Gastroesophageal sphincter (tissue), 4 donors: ENCODE measurements around the gene TTC36. TPM values are rescaled to one million over a fixed set of nuclear protein-coding genes. Genes with fewer than 3 reads are reported as not detected.

ENCODE experiments used
- ATAC-seq: fragments of 150-250 bp; one replicate; pipeline ENCODE4 v1.9.1; 2016; ENCODE audit warnings: mild to moderate bottlenecking, moderate library complexity
- H3K27ac ChIP-seq, 4 donors: fragments of 200-600 bp; sonication (generic) in 3 of 4; 1 replicate in 3 of 4; 2 replicates in 1 of 4; pipeline ENCODE4 v1.5.1; 2016 to 2019
- H3K27me3 ChIP-seq: fragments of 200-600 bp; sonication (generic); one replicate; pipeline ENCODE4 v1.5.1; 2019
- H3K36me3 ChIP-seq, 2 donors: fragments of 200-600 bp; sonication (generic); one replicate each; pipeline ENCODE4 v1.5.1; 2019; ENCODE audit warnings: control low read depth in 1 of 2
- H3K4me1 ChIP-seq, 3 donors: fragments of 200-600 bp; sonication (generic); 1 replicate in 2 of 3; 2 replicates in 1 of 3; pipeline ENCODE4 v1.5.1; 2016 to 2019; ENCODE audit warnings: control low read depth in 2 of 3
- H3K4me3 ChIP-seq, 2 donors: fragments of 200-600 bp; sonication (generic); one replicate each; pipeline ENCODE4 v1.5.1; 2019; ENCODE audit warnings: mild to moderate bottlenecking in 1 of 2, moderate library complexity in 1 of 2
- H3K9me3 ChIP-seq, 3 donors: fragments of 200-600 bp; sonication (generic); one replicate each; pipeline ENCODE4 v1.5.1; 2017 to 2019; ENCODE audit warnings: control low read depth in 2 of 3
- CTCF ChIP-seq, 4 experiments: fragments of 200-600 bp in 2 of 4; fragments of 450-650 bp in 2 of 4; sonication (generic) in 1 of 4; IDR thresholded peaks; one replicate each; pipeline ENCODE4 v1.5.1; 2017 to 2019; ENCODE audit warnings: antibody characterized with exemption in 4 of 4, mild to moderate bottlenecking in 2 of 4, moderate library complexity in 2 of 4
- EP300 ChIP-seq: sonication (generic); formaldehyde crosslinking; IDR thresholded peaks from one replicate; pipeline ENCODE4 v1.6.1; 2017; ENCODE audit warnings: antibody characterized with exemption, mild to moderate bottlenecking
- POLR2A ChIP-seq, 2 donors: fragments of 450-650 bp; IDR thresholded peaks; one replicate each; pipeline ENCODE4 v1.6.1; 2017; ENCODE audit warnings: antibody characterized with exemption in 2 of 2, mild to moderate bottlenecking in 2 of 2, moderate library complexity in 1 of 2
- POLR2AphosphoS5 ChIP-seq: sonication (generic); formaldehyde crosslinking; IDR thresholded peaks from one replicate; pipeline ENCODE4 v1.6.1; 2017; ENCODE audit warnings: antibody characterized with exemption
- WGBS, 2 donors: methylation state at CpG; one replicate each; pipeline ENCODE4 v1.1.5; 2018; ENCODE audit warnings: low coverage in 1 of 2; 5-methylcytosine and 5-hydroxymethylcytosine counted together
- total RNA-seq, 4 donors: library from RNA; depleted of rRNA; stranded (reverse); fragments of >200 nt; gene quantifications; one replicate each; pipeline ENCODE4 v1.1.0, GENCODE V29; 2016

TTC36 gene
- total RNA-seq, 4 donors from 2014 or later, result 0.81 to 5.6 (median 3.3) TPM

DNA sequence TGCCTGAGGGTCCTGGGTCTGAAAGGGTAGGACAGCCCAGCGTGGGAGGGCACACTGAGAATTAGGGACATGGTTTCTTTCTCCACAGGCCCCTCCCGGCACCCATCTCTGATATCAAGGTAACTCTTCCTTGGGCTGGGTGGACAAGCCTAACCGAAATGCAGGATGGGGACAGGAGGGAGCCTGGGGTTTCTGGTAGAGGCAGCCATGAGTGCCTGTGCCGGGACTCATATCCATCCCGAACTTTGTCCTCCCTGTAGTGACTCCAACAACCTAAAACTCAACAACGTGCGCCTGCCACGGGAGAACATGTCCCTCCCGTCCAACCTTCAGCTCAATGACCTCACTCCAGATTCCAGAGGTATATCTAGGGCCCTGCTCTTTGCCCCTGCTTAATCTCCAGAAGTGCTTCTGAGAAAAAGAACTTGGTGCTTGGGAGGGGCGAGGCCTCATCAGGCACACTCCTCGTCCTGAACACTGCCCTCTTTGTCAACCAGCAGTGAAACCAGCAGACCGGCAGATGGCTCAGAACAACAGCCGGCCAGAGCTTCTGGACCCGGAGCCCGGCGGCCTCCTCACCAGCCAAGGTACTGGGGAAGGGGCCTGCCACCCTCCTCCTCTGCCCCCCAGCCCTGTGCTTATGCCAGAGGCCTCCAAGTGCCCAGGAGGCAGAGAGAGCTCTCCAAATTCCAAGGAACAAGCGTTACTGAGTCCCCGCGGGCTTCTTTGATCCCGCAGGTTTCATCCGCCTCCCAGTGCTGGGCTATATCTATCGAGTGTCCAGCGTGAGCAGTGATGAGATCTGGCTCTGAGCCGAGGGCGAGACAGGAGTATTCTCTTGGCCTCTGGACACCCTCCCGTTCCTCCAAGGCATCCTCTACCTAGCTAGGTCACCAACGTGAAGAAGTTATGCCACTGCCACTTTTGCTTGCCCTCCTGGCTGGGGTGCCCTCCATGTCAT lies 6.8 kb downstream of the TTC36 start:
- Histone ChIP-seq H3K4me1 (peaks cover 0 to 34% (median 12%) of the 10 kb centered on the region in 3 donors), H3K4me3 (no peak overlapping the region), H3K36me3 (peaks cover 0 to 31% of the 10 kb centered on the region in 2 donors), H3K27me3 (no peaks in the 10 kb centered on the region), H3K9me3 (no peaks in the 10 kb centered on the region), H3K27ac (peak overlapping the region in 2 of 4 donors; percentile 6 to 47)
- TF ChIP-seq EP300, result no peak
- WGBS, 2 donors, result 40 to 63% methylated on average over 1 to 24 of the region's 27 CpGs
- ATAC-seq, result no peak

DNA sequence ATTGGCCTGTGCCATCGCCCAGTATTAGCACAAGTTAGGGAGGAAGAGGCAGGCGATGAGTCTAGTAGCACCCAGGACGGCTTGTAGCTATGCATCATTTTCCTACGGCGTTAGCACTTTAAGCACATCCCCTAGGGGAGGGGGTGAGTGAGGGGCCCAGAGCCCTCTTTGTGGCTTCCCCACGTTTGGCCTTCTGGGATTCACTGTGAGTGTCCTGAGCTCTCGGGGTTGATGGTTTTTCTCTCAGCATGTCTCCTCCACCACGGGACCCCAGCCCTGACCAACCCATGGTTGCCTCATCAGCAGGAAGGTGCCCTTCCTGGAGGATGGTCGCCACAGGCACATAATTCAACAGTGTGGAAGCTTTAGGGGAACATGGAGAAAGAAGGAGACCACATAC lies 8.0 kb downstream of the TTC36 start:
- no peaks in the 10 kb centered on the region for H3K9me3 ChIP-seq
- WGBS, 2 donors, result 80 to 86% methylated on average over 1 to 2 of the region's 9 CpGs
- ATAC-seq, result no peak
- H3K27me3 ChIP-seq, result no peaks in the 10 kb centered on the region
- H3K36me3 ChIP-seq, result peaks cover 0 to 31% of the 10 kb centered on the region in 2 donors
- TF ChIP-seq POLR2AphosphoS5, result no peak
- no peak for TF ChIP-seq POLR2A (IDR thresholded peaks at IDR 0.05)
- TF ChIP-seq CTCF (IDR thresholded peaks at IDR 0.05), result no peak
- no peak for TF ChIP-seq EP300
- no peak overlapping the region for H3K4me3 ChIP-seq
- H3K4me1 ChIP-seq, result peaks cover 0 to 22% (median 4%) of the 10 kb centered on the region in 3 donors
- no peak overlapping the region for H3K27ac ChIP-seq

- H3K9me3 ChIP-seq, result no peaks in the 10 kb centered on the region
- ATAC-seq, result no peak
- H3K27ac ChIP-seq, result no peak overlapping the region
- peaks cover 0 to 34% of the 10 kb centered on the region in 2 donors for H3K36me3 ChIP-seq
- H3K4me1 ChIP-seq, result peaks cover 0 to 10% (median under 1%) of the 10 kb centered on the region in 3 donors
- no peak overlapping the region for H3K4me3 ChIP-seq
- 82% methylated on average over 2 of the region's 5 CpGs; no CpG with 5 or more reads in 1 of the 2 donors for WGBS, 2 donors
- TF ChIP-seq POLR2A (IDR thresholded peaks at IDR 0.05) (no peak), EP300 (no peak), POLR2AphosphoS5 (no peak), CTCF (IDR thresholded peaks at IDR 0.05) (no peak)
- no peaks in the 10 kb centered on the region for H3K27me3 ChIP-seq
Observed at GRCh38 chr11:118536726-118537125, 9.5 kb downstream of the TTC36 start.

- peaks cover 0 to 41% of the 10 kb centered on the region in 2 donors for H3K36me3 ChIP-seq
- no peak for TF ChIP-seq EP300
- TF ChIP-seq POLR2A (IDR thresholded peaks at IDR 0.05), result no peak
- TF ChIP-seq CTCF (IDR thresholded peaks at IDR 0.05), result no peak
- TF ChIP-seq POLR2AphosphoS5, result no peak
- H3K9me3 ChIP-seq, result no peaks in the 10 kb centered on the region
- no peaks in the 10 kb centered on the region for H3K27me3 ChIP-seq
- no peak overlapping the region for H3K27ac ChIP-seq
- no peak overlapping the region for H3K4me3 ChIP-seq
- ATAC-seq, result no peak
- peaks cover 0 to 4% (median 0%) of the 10 kb centered on the region in 3 donors for H3K4me1 ChIP-seq
- 73 to 100% methylated on average over 1 to 6 of the region's 6 CpGs for WGBS, 2 donors
Observed at GRCh38 chr11:118537409-118537980, 10.2 kb downstream of the TTC36 start.

DNA sequence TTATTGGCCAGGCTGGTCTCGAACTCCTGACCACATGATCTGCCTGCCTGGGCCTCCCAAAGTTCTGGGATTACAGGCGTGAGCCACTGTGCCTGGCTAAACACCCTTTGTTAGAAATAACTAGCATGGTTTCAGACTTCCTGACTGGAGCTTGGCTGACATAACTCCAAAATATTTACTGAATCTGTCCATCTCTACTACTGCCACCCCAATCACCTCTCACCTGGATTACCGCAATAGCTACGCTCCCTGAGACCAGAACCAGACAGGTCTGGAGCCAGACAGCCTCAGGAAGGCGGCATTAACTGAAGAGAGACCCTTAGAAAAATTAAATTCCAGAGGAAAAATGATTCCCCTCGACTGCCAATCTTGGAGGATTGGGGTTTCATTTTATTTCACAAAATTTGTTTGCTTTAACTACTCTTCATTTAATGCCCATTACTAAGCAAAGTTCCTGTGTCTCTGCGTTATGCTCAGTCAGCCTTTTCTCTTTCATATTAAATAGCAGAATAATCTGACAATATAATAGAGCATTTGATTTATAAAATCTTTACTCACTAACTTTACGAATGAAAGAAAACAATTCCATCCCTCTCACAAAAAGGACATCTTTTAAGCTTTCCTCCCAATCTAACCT lies 16.9 kb downstream of the TTC36 start:
- no peak overlapping the region for H3K27ac ChIP-seq
- H3K4me3 ChIP-seq, result no peak overlapping the region
- no peaks in the 10 kb centered on the region for H3K4me1 ChIP-seq
- ATAC-seq, result no peak
- H3K27me3 ChIP-seq, result no peaks in the 10 kb centered on the region
- no peak for TF ChIP-seq POLR2AphosphoS5
- no peak for TF ChIP-seq CTCF (IDR thresholded peaks at IDR 0.05)
- TF ChIP-seq POLR2A (IDR thresholded peaks at IDR 0.05), result no peak
- TF ChIP-seq EP300, result no peak
- WGBS, 2 donors, result 87 to 91% methylated on average over 6 to 8 of the region's 8 CpGs
- peaks cover 0 to 65% of the 10 kb centered on the region in 2 donors for H3K36me3 ChIP-seq
- no peaks in the 10 kb centered on the region for H3K9me3 ChIP-seq
